Mesothelial cell of epicardium (in vitro differentiated cells): Measurements from ENCODE around the gene CTDNEP1. TPM values are rescaled to one million over a fixed set of nuclear protein-coding genes. Genes with fewer than 3 reads are reported as not detected.

Experiments
- DNase-seq, 2 experiments: peaks; one replicate each; pipeline ENCODE4 v3.0.0; 2021; ENCODE audit warnings: low spot score in 2 of 2; ENCODE audit not compliant: unreplicated experiment in 2 of 2
- H3K27ac Mint-ChIP-seq: 2 replicates; pipeline ENCODE4 v1.8.0; 2021; ENCODE audit warnings: mixed read lengths
- H3K27me3 Mint-ChIP-seq: 2 replicates; pipeline ENCODE4 v1.8.0; 2021; ENCODE audit warnings: low read depth, mixed read lengths
- H3K36me3 Mint-ChIP-seq: 2 replicates; pipeline ENCODE4 v1.8.0; 2021; ENCODE audit warnings: mixed read lengths
- H3K4me1 Mint-ChIP-seq: 2 replicates; pipeline ENCODE4 v1.8.0; 2021; ENCODE audit warnings: mixed read lengths
- H3K4me3 Mint-ChIP-seq: 2 replicates; pipeline ENCODE4 v1.8.0; 2021; ENCODE audit warnings: mild to moderate bottlenecking, moderate library complexity, mixed read lengths
- H3K9me3 Mint-ChIP-seq: 2 replicates; pipeline ENCODE4 v1.8.0; 2021; ENCODE audit warnings: mixed read lengths
- CTCF ChIP-seq: fragments of 200-600 bp; sonication (generic); IDR thresholded peaks from one replicate; pipeline ENCODE4 v1.5.0; 2021; ENCODE audit warnings: antibody characterized with exemption; ENCODE audit not compliant: unreplicated experiment
- total RNA-seq: library from RNA; stranded (reverse); gene quantifications from 3 replicates; pipeline ENCODE4 v1.2.1, GENCODE V29; 2021

Gene CTDNEP1
- total RNA-seq, 1 donor from 2014 or later, result 130 TPM

- TF ChIP-seq CTCF, result no peak
- peak overlapping the region; percentile 98 for H3K4me3 Mint-ChIP-seq
- no peak for DNase-seq
- peak overlapping the region; percentile 80 for H3K27ac Mint-ChIP-seq
- H3K27me3 Mint-ChIP-seq, result no peaks in the 10 kb centered on the region
- peaks cover 24% of the 10 kb centered on the region for H3K36me3 Mint-ChIP-seq
- H3K9me3 Mint-ChIP-seq, result no peaks in the 10 kb centered on the region
- peaks cover 27% of the 10 kb centered on the region for H3K4me1 Mint-ChIP-seq
Measured at GRCh38 chr17:7232114-7232513, 19.4 kb downstream of the CTDNEP1 start.

GRCh38 chr17:7229504-7229903 lies 22.0 kb downstream of the CTDNEP1 start:
- TF ChIP-seq CTCF, result no peak
- peaks cover 14% of the 10 kb centered on the region for H3K36me3 Mint-ChIP-seq
- H3K9me3 Mint-ChIP-seq, result no peaks in the 10 kb centered on the region
- DNase-seq, result no peak
- no peaks in the 10 kb centered on the region for H3K27me3 Mint-ChIP-seq
- H3K27ac Mint-ChIP-seq, result no peak overlapping the region
- H3K4me3 Mint-ChIP-seq, result no peak overlapping the region
- peaks cover 18% of the 10 kb centered on the region for H3K4me1 Mint-ChIP-seq

GRCh38 chr17:7228920-7229319 lies 22.6 kb downstream of the CTDNEP1 start:
- H3K9me3 Mint-ChIP-seq, result no peaks in the 10 kb centered on the region
- no peak for DNase-seq
- H3K27ac Mint-ChIP-seq, result no peak overlapping the region
- no peaks in the 10 kb centered on the region for H3K27me3 Mint-ChIP-seq
- H3K4me3 Mint-ChIP-seq, result no peak overlapping the region
- H3K36me3 Mint-ChIP-seq, result peaks cover 16% of the 10 kb centered on the region
- TF ChIP-seq CTCF, result no peak
- peaks cover 16% of the 10 kb centered on the region for H3K4me1 Mint-ChIP-seq

GRCh38 chr17:7226721-7227710 lies 24.5 kb downstream of the CTDNEP1 start:
- Mint-ChIP-seq H3K36me3 (peaks cover 20% of the 10 kb centered on the region), H3K9me3 (no peaks in the 10 kb centered on the region), H3K27me3 (no peaks in the 10 kb centered on the region), H3K4me3 (no peak overlapping the region), H3K4me1 (peaks cover 2% of the 10 kb centered on the region), H3K27ac (no peak overlapping the region)
- no peak for DNase-seq
- TF ChIP-seq CTCF, result no peak

- Mint-ChIP-seq H3K27ac (no peak overlapping the region), H3K4me3 (no peak overlapping the region), H3K27me3 (no peaks in the 10 kb centered on the region), H3K36me3 (peaks cover 18% of the 10 kb centered on the region), H3K4me1 (peaks cover 3% of the 10 kb centered on the region), H3K9me3 (no peaks in the 10 kb centered on the region)
- DNase-seq, result no peak
- TF ChIP-seq CTCF, result no peak
Measured at GRCh38 chr17:7225711-7226331, 25.7 kb downstream of the CTDNEP1 start.
